ENCODE measurements around the gene LTBP4.

- peak; percentile 90 for TF ChIP-seq CTCF (tag by site-specific recombination; IDR thresholded peaks at IDR 0.05)
- TF ChIP-seq ZNF621 (tag by site-specific recombination; IDR thresholded peaks at IDR 0.05): no peak
- TF ChIP-seq RBAK (tag by site-specific recombination; IDR thresholded peaks at IDR 0.05): no peak
- TF ChIP-seq ZNF292 (tag by site-specific recombination; IDR thresholded peaks at IDR 0.05; ENCODE audit: borderline replicate concordance, low read depth): no peak
- no peak for TF ChIP-seq ZNF843 (tag by site-specific recombination; IDR thresholded peaks at IDR 0.05)
- TF ChIP-seq ZNF302 (tag by site-specific recombination; IDR thresholded peaks at IDR 0.05; ENCODE audit: low read depth): no peak
- TF ChIP-seq PBX3 (CRISPR knock-in tag; IDR thresholded peaks at IDR 0.05): no peak
- TF ChIP-seq, protein P1, sequence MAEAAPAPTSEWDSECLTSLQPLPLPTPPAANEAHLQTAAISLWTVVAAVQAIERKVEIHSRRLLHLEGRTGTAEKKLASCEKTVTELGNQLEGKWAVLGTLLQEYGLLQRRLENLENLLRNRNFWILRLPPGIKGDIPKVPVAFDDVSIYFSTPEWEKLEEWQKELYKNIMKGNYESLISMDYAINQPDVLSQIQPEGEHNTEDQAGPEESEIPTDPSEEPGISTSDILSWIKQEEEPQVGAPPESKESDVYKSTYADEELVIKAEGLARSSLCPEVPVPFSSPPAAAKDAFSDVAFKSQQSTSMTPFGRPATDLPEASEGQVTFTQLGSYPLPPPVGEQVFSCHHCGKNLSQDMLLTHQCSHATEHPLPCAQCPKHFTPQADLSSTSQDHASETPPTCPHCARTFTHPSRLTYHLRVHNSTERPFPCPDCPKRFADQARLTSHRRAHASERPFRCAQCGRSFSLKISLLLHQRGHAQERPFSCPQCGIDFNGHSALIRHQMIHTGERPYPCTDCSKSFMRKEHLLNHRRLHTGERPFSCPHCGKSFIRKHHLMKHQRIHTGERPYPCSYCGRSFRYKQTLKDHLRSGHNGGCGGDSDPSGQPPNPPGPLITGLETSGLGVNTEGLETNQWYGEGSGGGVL (tag by site-specific recombination; IDR thresholded peaks at IDR 0.05): peak; percentile 96
- TF ChIP-seq GLIS2 (tag by site-specific recombination; IDR thresholded peaks at IDR 0.05): peak; percentile 36; the same call in 1 of the 2 replicates
Measured at GRCh38 chr19:40601134-40601974, at the start of gene LTBP4.
